Hematopoietic multipotent progenitor cell treated with erythropoietin and hydrocortisone succinate and interleukin-3 and kit ligand, for 6 days (in vitro differentiated cells): ENCODE results near the gene MAST1.
"Not testable (repeated sequence)": the region's sequence is repeated elsewhere in the genome, so short reads cannot be mapped to it uniquely, and the experiment has no call there.

ENCODE experiments used
- DNase-seq: peaks from one replicate; pipeline ENCODE4 v3.0.0-alpha.2; 2015

The MAST1 gene

GRCh38 chr19:12899891-12900518 is 61.7 kb downstream of the MAST1 start:
- no peak for DNase-seq

- DNase-seq, result no peak
Measured at GRCh38 chr19:12907166-12907565, 68.9 kb downstream of the MAST1 start.

GRCh38 chr19:12912571-12912970 is 74.3 kb downstream of the MAST1 start:
- DNase-seq, result no peak

DNA sequence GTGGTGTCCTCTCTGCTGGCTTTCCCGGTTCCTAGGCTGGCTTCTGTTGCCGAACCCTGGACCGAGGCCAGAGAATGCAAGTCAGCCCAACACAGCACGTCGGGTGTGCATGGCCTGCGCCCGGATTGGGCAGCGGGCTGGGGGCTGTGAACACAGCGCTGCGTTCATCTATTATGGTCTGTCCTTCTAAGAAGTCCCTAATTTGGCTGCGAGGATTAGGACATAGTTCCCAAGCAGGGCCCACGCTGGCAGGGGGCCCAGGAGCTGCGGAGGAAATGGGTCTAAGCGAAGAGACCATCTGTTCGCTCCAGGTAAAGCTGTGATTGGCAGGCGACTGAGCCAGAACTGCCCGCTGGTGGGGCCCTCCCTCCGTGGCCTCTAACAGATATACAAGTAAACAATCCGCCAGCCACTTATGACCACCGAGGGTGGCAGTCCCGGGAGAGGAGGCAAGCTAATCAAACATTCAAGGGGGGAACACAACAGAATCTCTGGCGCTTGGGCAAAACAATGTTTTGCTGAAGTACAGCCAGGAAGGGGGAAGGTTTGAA is 74.8 kb downstream of the MAST1 start:
- peak; percentile 71 for DNase-seq

DNA sequence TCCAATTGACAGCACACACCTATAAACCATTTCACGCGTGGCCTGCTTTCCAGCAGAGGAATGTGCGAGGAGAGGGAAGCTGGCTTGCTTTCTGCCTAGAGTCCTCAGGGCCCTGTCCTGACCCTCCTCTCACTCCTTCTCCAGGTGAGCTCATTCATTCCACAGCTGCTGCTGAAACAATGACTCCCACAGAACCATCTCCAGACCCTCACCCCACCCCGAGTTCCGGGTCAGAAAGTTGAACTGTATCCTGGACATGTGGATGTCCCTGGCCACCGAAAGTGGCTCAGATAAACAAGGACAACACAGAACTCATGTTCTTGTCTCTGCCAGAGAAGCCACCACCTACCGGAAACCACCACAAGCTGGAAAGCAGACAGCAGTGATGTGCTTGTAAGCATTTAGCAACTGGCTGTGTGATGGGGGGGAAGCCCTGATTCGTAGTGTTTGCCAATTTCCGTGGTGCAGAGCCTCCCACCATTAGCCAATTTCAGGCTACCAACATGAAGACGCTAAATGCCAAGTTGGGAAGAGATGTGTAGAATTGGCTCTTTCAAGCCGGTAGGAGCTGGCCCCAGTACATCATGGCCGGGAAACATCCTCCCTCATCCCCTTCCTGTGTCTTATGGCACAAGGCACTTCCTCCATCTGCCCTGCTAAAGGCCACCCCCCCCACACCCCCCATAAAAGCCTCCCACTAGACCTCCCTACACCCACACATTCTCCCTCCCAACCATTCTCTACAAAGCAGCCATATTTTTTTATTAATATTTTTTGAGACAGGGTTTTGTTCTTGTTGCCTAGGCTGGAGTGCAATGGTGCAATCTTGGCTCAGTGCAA is 75.8 kb downstream of the MAST1 start:
- DNase-seq, result peak; percentile 86

GRCh38 chr19:12915860-12916259 is 77.5 kb downstream of the MAST1 start:
- not testable (repeated sequence) for DNase-seq

GRCh38 chr19:12918253-12918652 is 79.9 kb downstream of the MAST1 start:
- DNase-seq, result no peak

DNA sequence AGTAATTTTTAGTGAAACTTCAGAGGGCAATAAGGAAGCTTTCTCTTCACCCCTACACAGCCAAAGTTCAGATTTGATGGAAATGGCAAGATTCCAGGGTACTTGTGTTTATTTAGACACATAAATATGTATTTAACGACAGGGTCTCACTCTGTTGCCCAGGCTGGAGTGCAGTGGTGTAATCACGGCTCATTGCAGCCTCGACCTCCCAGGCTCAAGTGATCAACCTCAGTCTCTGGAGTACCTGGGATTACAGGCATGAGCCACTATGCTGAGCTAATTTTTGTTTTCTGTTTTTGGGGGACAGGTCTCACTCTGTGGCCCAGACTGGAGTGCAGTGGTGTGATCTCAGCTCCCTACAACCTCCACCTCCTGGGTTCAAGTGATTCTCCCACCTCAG is 82.7 kb downstream of the MAST1 start:
- DNase-seq, result no peak

- DNase-seq, result no peak
Measured at GRCh38 chr19:12922959-12923358, 84.6 kb downstream of the MAST1 start.
